ENCODE data around the gene ARHGEF10L. TPM values are rescaled to one million over a fixed set of nuclear protein-coding genes. Genes with fewer than 3 reads are reported as not detected.

The ARHGEF10L gene
- total RNA-seq, 1 donor from 2014 or later: 24.0 TPM

DNA sequence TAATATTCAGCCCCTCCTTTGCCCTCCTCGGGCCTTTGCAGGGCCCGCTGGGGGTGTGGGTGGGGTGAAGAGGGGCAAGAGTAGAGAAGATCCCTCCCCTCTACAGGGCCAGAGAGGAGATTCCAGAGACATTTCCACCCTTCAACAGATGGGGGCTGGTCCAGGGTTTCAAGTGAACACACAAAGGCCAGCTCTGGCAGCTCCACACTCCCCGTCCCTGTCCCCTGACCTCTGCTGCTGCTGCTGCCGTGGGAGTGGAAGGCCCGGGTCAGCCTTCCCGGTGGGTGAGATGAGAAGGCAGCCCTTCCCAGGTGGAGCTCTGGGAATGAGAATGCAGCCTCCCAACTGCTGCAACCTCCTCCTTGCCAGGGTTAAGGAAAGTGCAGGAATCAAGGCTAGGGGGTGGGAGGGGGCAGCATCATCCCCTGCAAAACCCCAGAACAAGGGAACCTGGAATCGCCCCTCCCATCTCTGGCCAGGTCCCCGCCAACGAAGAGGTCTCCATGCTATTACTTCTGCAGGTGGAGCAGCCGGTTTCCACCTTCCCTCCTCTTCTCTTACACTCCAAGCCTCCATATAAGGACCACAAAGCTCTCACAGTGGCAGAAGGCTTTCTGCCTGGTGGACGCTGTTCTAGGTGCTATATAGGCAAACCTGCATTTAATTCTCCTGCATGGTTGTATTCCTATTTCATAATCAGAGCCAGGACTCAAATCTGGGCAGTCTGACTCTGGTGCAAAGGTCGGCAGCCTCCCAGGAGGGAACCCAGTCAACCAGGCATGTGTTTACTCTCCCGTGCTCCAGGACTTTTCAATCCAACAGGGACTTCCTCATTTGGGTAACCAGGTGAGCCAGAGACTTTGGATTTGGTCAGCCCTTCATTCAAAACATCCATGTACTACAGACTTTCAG lies 22.9 kb upstream of the ARHGEF10L start:
- H3K4me3 Mint-ChIP-seq (ENCODE audit: unreplicated experiment): no peak overlapping the region
- no peak overlapping the region for H3K27ac Mint-ChIP-seq (ENCODE audit: unreplicated experiment)
- no peak for DNase-seq (ENCODE audit: extremely low spot score, unreplicated experiment)
- H3K27me3 Mint-ChIP-seq (ENCODE audit: unreplicated experiment): peaks cover 5% of the 10 kb centered on the region
- H3K36me3 Mint-ChIP-seq (ENCODE audit: unreplicated experiment): no peaks in the 10 kb centered on the region
- TF ChIP-seq CTCF (IDR thresholded peaks at IDR 0.05): no peak
- no peaks in the 10 kb centered on the region for H3K9me3 Mint-ChIP-seq (ENCODE audit: unreplicated experiment)
- H3K4me1 Mint-ChIP-seq (ENCODE audit: unreplicated experiment): no peaks in the 10 kb centered on the region

- Mint-ChIP-seq H3K4me3 (ENCODE audit: unreplicated experiment) (no peak overlapping the region), H3K27ac (ENCODE audit: unreplicated experiment) (no peak overlapping the region), H3K4me1 (ENCODE audit: unreplicated experiment) (no peaks in the 10 kb centered on the region), H3K27me3 (ENCODE audit: unreplicated experiment) (no peaks in the 10 kb centered on the region), H3K36me3 (ENCODE audit: unreplicated experiment) (no peaks in the 10 kb centered on the region), H3K9me3 (ENCODE audit: unreplicated experiment) (no peaks in the 10 kb centered on the region)
- DNase-seq (ENCODE audit: extremely low spot score, unreplicated experiment): no peak
- no peak for TF ChIP-seq CTCF (IDR thresholded peaks at IDR 0.05)
Measured at GRCh38 chr1:17520041-17520440, 19.5 kb upstream of the ARHGEF10L start.

GRCh38 chr1:17520473-17521319 lies 18.8 kb upstream of the ARHGEF10L start:
- no peak for TF ChIP-seq CTCF (IDR thresholded peaks at IDR 0.05)
- Mint-ChIP-seq H3K27me3 (ENCODE audit: unreplicated experiment) (no peaks in the 10 kb centered on the region), H3K4me1 (ENCODE audit: unreplicated experiment) (no peaks in the 10 kb centered on the region), H3K27ac (ENCODE audit: unreplicated experiment) (no peak overlapping the region), H3K4me3 (ENCODE audit: unreplicated experiment) (no peak overlapping the region), H3K9me3 (ENCODE audit: unreplicated experiment) (no peaks in the 10 kb centered on the region), H3K36me3 (ENCODE audit: unreplicated experiment) (no peaks in the 10 kb centered on the region)
- DNase-seq (ENCODE audit: extremely low spot score, unreplicated experiment): no peak

DNA sequence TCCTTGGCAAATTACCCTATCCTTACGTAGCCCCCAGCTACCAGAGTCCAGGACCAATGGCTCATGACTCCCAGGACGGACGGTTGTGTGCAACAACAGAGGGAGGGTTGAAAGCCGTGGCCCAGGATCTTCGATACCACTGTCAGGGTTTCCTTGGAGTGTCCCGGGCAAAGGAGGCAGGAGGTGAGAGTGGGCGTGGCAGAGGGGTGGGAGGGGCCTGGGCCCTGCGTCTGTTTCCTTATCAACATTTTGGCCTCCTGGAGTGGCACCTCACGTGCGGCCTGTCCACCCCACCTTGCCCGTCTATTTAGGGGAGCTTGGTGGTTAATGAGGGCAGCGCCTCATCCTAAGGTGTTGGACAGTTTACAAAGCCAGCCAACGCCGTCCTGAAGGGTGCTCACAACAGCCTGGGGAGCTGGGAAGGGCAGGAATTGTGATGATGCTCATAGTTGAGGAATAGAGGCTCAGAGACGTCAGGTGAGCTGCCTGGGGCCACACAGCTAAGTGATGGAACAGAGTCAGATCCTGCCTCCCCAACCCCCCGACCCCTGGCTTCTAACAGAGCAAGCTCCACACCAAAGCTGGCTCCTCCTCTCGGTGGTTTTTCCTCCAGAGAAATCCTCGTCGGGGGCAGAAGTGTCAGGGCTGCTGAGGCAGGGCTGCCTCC lies 17.4 kb upstream of the ARHGEF10L start:
- H3K4me1 Mint-ChIP-seq (ENCODE audit: unreplicated experiment): peaks cover 5% of the 10 kb centered on the region
- H3K9me3 Mint-ChIP-seq (ENCODE audit: unreplicated experiment): no peaks in the 10 kb centered on the region
- no peak for TF ChIP-seq CTCF (IDR thresholded peaks at IDR 0.05)
- no peak for DNase-seq (ENCODE audit: extremely low spot score, unreplicated experiment)
- H3K36me3 Mint-ChIP-seq (ENCODE audit: unreplicated experiment): no peaks in the 10 kb centered on the region
- H3K4me3 Mint-ChIP-seq (ENCODE audit: unreplicated experiment): no peak overlapping the region
- H3K27ac Mint-ChIP-seq (ENCODE audit: unreplicated experiment): no peak overlapping the region
- no peaks in the 10 kb centered on the region for H3K27me3 Mint-ChIP-seq (ENCODE audit: unreplicated experiment)

All from osteocyte (in vitro differentiated cells).